ENCODE results near the gene TIMP4.

Gene TIMP4

DNA sequence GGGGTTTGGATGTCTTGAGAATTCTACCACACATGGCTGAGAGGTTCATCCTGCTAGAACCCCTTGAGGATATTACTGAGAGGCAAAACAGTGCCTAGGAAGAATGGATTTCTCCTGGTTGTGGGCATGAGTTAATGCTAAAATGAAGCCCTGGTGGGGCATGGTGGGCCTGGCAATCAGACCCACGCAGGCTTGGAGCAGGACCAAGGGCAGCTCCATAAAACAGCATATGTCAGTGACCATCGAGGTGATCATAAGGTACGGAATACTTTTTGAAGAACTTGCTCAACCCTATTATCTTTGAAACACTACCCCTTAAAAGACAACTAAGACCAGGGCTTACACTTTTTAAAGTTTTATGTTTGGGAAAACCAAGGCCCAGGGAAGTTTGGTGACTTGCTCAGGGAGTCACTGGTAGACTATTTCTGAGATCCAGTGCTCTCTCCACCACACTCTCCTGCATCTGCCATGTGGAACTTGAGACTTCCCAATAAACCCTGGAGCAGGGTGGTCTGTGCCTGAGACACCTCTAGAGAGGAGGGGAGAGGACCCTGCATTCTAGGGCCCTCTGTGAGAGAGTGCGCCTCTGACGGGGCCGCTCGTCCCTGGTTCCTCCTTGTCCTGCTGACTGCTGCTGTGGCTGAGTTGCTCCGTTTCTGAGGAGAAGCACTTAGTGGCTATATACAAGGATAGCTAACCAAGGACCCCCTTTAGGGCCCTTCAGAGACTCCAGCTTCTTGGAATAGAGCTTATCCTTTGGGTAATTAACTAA lies 28.0 kb upstream of the TIMP4 start:
- no peak for FAIRE-seq
- TF ChIP-seq PAX5 (IDR thresholded peaks at IDR 0.05; ENCODE audit: insufficient read depth, low read length, severe bottlenecking) (no peak), TAF1 (IDR thresholded peaks at IDR 0.05; ENCODE audit: low read depth, low read length) (no peak), POLR2AphosphoS5 (IDR thresholded peaks at IDR 0.05; ENCODE audit: low read depth, low read length) (no peak), POLR2A (IDR thresholded peaks at IDR 0.05; ENCODE audit: low read depth, low read length) (no peak), SPI1 (IDR thresholded peaks at IDR 0.05; ENCODE audit: low read depth, low read length) (no peak), POU2F2 (IDR thresholded peaks at IDR 0.05; ENCODE audit: low read depth, low read length) (no peak)
- no peak for DNase-seq (ENCODE audit: insufficient read length, low spot score)

DNA sequence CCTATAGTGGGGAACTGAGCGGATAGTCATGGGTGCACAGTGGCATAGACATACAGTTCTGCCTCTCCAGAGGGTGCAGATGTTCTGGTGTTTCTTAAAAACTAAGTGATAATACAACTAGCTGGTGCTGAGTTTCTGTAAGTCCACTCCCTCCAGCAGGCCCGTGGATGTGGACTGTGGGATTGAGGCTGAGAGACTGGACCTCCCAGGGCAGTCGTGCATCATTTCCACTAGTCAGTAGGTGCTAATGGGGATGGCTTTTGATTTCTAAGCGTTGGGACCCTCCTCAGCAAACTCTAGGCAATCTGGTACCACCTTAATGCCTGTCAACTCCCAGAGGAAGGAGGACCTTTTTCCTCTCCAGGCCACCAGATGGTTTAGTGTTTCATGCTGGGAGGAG lies 27.3 kb upstream of the TIMP4 start:
- DNase-seq (ENCODE audit: insufficient read length, low spot score) = no peak
- FAIRE-seq = no peak
- TF ChIP-seq POLR2A (IDR thresholded peaks at IDR 0.05; ENCODE audit: low read depth, low read length) = no peak
- no peak for TF ChIP-seq PAX5 (IDR thresholded peaks at IDR 0.05; ENCODE audit: insufficient read depth, low read length, severe bottlenecking)
- TF ChIP-seq TAF1 (IDR thresholded peaks at IDR 0.05; ENCODE audit: low read depth, low read length) = no peak
- TF ChIP-seq POU2F2 (IDR thresholded peaks at IDR 0.05; ENCODE audit: low read depth, low read length) = no peak
- TF ChIP-seq POLR2AphosphoS5 (IDR thresholded peaks at IDR 0.05; ENCODE audit: low read depth, low read length) = no peak
- TF ChIP-seq SPI1 (IDR thresholded peaks at IDR 0.05; ENCODE audit: low read depth, low read length) = no peak

DNA sequence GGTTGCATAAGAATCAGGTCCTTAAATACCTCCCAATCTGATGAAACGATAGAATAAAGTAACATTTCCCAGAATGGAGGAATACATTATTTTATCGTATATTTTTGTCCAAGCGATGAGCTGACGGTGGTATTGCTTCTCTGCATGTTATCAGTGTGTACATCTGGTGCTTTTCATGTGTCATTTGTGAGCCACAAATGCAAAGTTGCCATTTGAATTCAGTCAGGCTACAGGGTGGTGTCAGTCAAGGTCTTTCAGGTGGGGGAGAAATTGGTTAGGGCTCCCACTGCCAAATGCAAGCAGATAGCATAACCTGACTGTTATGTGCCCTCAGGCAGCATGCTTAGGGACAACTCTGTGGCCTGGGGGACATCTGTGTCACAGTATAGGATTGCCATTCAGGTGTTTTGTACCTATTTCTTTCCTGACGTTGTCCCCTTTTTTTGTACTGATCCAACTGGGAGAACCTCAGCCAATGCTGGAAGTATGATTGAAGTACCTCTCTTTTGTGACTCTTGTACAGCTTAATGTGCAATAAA lies 26.5 kb upstream of the TIMP4 start:
- DNase-seq (ENCODE audit: insufficient read length, low spot score) (no peak), FAIRE-seq (no peak)
- TF ChIP-seq POLR2A (IDR thresholded peaks at IDR 0.05; ENCODE audit: low read depth, low read length) = no peak
- TF ChIP-seq SPI1 (IDR thresholded peaks at IDR 0.05; ENCODE audit: low read depth, low read length) = no peak
- TF ChIP-seq TAF1 (IDR thresholded peaks at IDR 0.05; ENCODE audit: low read depth, low read length) = no peak
- TF ChIP-seq POLR2AphosphoS5 (IDR thresholded peaks at IDR 0.05; ENCODE audit: low read depth, low read length) = no peak
- no peak for TF ChIP-seq PAX5 (IDR thresholded peaks at IDR 0.05; ENCODE audit: insufficient read depth, low read length, severe bottlenecking)
- no peak for TF ChIP-seq POU2F2 (IDR thresholded peaks at IDR 0.05; ENCODE audit: low read depth, low read length)

DNA sequence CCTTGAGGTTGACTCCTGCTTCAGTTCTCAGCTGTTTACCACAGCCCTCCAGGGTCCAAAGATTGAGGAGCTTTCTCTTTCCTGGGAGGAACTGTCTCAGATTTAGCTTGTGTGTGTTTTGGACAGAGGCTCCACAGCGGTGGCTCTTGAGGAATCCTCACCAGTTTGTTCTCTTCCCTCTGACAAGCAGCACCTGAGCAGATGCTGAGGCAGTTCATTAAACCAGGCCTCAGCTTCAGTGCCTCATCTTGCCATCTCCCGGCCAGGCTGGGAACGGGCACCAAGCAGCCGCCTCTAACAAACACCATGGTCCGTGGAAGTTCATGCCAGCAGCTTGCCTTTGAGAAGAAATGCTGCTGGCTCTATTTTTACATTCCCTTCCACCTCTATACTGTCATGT lies 25.8 kb upstream of the TIMP4 start:
- FAIRE-seq (no peak), DNase-seq (ENCODE audit: insufficient read length, low spot score) (no peak)
- TF ChIP-seq SPI1 (IDR thresholded peaks at IDR 0.05; ENCODE audit: low read depth, low read length) (no peak), POLR2A (IDR thresholded peaks at IDR 0.05; ENCODE audit: low read depth, low read length) (no peak), POU2F2 (IDR thresholded peaks at IDR 0.05; ENCODE audit: low read depth, low read length) (no peak)

DNA sequence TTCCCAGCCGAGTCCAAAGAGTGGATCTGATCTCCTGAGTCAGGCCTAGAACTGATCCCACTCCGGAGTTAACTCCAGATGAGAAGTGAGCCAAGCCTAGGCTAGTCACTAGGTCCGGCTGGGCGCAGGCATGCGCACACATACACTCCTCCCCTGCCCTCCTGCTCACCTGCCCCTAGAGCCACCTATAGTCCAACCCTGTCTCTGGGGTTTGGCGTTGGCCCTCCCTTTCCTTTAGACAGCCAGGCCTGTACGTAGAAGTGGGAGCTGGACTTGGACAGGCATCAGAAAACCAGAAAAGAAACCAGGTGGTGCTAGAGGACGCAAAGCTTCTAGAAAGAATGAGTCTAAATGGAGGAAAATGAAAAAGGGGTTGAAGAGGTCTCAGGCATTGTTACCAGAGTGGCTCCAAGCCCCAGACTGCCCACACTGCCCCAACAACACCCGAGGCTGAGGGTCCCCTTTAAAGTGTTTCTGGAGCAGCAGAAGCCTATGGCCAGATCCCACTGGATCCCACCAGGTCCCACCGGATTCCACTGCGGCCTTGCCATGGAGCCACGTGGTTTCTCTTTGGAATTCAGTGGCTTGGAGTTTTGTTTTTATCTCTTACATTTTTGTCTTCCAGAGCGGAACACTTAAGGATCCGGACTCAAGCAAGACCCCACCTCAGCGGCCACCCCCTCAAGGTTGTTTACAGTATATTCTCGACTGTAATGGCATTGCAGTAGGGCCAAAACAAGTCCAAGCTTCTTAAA lies 24.2 kb upstream of the TIMP4 start:
- DNase-seq (ENCODE audit: insufficient read length, low spot score) (no peak), FAIRE-seq (no peak)
- no peak for TF ChIP-seq SPI1 (IDR thresholded peaks at IDR 0.05; ENCODE audit: low read depth, low read length)
- TF ChIP-seq POLR2A (IDR thresholded peaks at IDR 0.05; ENCODE audit: low read depth, low read length) = no peak
- TF ChIP-seq POLR2AphosphoS5 (IDR thresholded peaks at IDR 0.05; ENCODE audit: low read depth, low read length) = no peak
- no peak for TF ChIP-seq TAF1 (IDR thresholded peaks at IDR 0.05; ENCODE audit: low read depth, low read length)
- TF ChIP-seq PAX5 (IDR thresholded peaks at IDR 0.05; ENCODE audit: insufficient read depth, low read length, severe bottlenecking) = no peak
- TF ChIP-seq POU2F2 (IDR thresholded peaks at IDR 0.05; ENCODE audit: low read depth, low read length) = no peak

DNA sequence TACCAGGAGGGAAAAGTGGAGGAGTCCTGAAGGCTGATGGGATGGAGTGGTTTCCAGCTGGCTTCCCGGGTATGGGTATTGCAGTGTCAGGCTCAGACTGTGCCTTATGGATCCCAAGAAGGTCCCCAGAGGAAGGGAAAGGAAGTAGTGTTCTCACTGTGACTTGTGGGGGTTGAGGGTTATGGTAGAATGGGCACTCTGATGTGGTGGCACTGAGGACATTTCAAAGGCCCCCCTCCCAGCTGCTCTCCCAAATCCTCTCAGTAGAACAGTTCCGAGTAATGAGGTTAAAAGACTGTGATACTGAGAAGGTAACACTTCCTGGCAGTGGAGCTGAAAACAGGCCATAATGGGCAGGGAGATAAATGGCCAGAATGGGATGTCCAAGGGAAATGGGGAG lies 23.1 kb upstream of the TIMP4 start:
- DNase-seq (ENCODE audit: insufficient read length, low spot score) (no peak), FAIRE-seq (no peak)
- no peak for TF ChIP-seq SPI1 (IDR thresholded peaks at IDR 0.05; ENCODE audit: low read depth, low read length)
- TF ChIP-seq POU2F2 (IDR thresholded peaks at IDR 0.05; ENCODE audit: low read depth, low read length) = no peak
- TF ChIP-seq PAX5 (IDR thresholded peaks at IDR 0.05; ENCODE audit: insufficient read depth, low read length, severe bottlenecking) = no peak
- no peak for TF ChIP-seq POLR2AphosphoS5 (IDR thresholded peaks at IDR 0.05; ENCODE audit: low read depth, low read length)
- TF ChIP-seq TAF1 (IDR thresholded peaks at IDR 0.05; ENCODE audit: low read depth, low read length) = no peak
- no peak for TF ChIP-seq POLR2A (IDR thresholded peaks at IDR 0.05; ENCODE audit: low read depth, low read length)

DNA sequence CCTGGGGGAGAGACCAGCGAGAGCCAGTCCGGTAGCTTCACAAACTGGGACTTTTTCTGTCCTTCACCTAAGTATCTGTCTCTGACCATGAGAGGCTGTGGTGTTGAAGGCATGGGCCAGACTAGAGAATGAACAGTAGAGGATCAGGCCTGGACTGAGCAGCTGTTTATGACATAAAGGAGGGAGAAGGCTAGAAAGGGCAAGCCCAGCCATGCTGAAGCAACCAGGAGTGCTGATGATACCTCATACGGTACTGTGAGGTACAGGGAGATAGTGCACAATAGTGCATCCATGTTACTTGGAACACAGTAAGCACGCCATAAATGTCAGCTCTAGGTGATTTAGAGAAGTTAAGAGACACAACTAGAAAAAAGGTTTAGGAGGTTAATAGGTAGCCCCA lies 22.6 kb upstream of the TIMP4 start:
- FAIRE-seq = no peak
- no peak for DNase-seq (ENCODE audit: insufficient read length, low spot score)
- TF ChIP-seq PAX5 (IDR thresholded peaks at IDR 0.05; ENCODE audit: insufficient read depth, low read length, severe bottlenecking) = no peak
- TF ChIP-seq POLR2AphosphoS5 (IDR thresholded peaks at IDR 0.05; ENCODE audit: low read depth, low read length) = no peak
- no peak for TF ChIP-seq POLR2A (IDR thresholded peaks at IDR 0.05; ENCODE audit: low read depth, low read length)
- TF ChIP-seq POU2F2 (IDR thresholded peaks at IDR 0.05; ENCODE audit: low read depth, low read length) = no peak
- no peak for TF ChIP-seq TAF1 (IDR thresholded peaks at IDR 0.05; ENCODE audit: low read depth, low read length)

DNA sequence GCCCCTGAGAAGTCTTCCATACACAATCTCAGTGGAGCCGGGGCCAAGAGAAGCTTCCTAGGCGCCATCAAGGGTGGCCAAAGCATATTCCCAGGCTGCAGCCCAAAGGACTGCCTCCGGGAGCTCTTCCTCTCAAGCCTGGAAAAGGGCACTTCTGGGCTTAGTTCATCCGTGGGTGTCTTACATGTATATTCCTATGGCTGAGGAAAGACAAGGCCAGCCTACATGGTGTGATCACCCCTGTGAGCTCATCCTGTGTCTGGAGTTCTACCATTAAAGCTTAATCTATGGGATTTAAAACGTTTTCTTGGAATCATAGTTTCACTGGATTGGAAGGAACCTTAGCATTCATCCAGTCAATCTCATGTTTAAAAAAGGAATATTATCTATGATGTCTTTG lies 21.9 kb upstream of the TIMP4 start:
- no peak for TF ChIP-seq POU2F2 (IDR thresholded peaks at IDR 0.05; ENCODE audit: low read depth, low read length)
- no peak for TF ChIP-seq POLR2AphosphoS5 (IDR thresholded peaks at IDR 0.05; ENCODE audit: low read depth, low read length)
- TF ChIP-seq PAX5 (IDR thresholded peaks at IDR 0.05; ENCODE audit: insufficient read depth, low read length, severe bottlenecking) = no peak
- no peak for TF ChIP-seq TAF1 (IDR thresholded peaks at IDR 0.05; ENCODE audit: low read depth, low read length)
- TF ChIP-seq POLR2A (IDR thresholded peaks at IDR 0.05; ENCODE audit: low read depth, low read length) = no peak
- no peak for TF ChIP-seq SPI1 (IDR thresholded peaks at IDR 0.05; ENCODE audit: low read depth, low read length)
- FAIRE-seq = no peak

DNA sequence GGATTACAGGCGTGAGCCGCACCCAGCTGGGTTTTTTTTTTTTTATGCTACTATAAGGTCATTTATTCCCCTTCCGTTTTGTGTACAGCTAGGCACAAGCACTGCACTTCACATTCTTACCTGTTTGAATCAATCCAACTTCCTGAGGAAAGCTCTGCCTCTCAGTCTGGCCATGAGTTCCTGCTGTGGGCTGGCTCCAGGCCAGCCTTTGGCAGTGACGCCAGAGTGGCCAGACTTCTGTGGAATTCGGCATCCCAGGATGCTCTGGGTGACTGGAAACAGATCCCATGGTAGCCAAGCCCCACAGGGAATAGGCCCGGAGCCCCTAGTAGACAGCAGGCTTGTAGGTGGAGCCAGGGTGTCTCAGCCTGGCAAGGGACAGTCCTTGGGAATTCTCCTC lies 21.5 kb upstream of the TIMP4 start:
- FAIRE-seq (no peak), DNase-seq (ENCODE audit: insufficient read length, low spot score) (no peak)
- TF ChIP-seq SPI1 (IDR thresholded peaks at IDR 0.05; ENCODE audit: low read depth, low read length) (no peak), TAF1 (IDR thresholded peaks at IDR 0.05; ENCODE audit: low read depth, low read length) (no peak), PAX5 (IDR thresholded peaks at IDR 0.05; ENCODE audit: insufficient read depth, low read length, severe bottlenecking) (no peak), POLR2AphosphoS5 (IDR thresholded peaks at IDR 0.05; ENCODE audit: low read depth, low read length) (no peak), POLR2A (IDR thresholded peaks at IDR 0.05; ENCODE audit: low read depth, low read length) (no peak), POU2F2 (IDR thresholded peaks at IDR 0.05; ENCODE audit: low read depth, low read length) (no peak)

More for the DNA sequence above, 21.9 kb upstream of the TIMP4 start:
- DNase-seq (ENCODE audit: insufficient read length, low spot score) = no peak

All from GM12891 (cell line).